GM18507 (cell line): ENCODE results near the gene HAT1.

Experiments
- DNase-seq: peaks from one replicate; pipeline ENCODE4 v3.0.0; 2011; ENCODE audit warnings: low read depth; ENCODE audit not compliant: insufficient read length; ENCODE audit errors: extremely low spot score
- FAIRE-seq: peaks from 2 replicates; lab custom pipeline; 2011; peaks lifted over from hg19 to GRCh38; lab: Jason Lieb, UNC

Gene HAT1

GRCh38 chr2:171910494-171910893 lies 11.8 kb upstream of the HAT1 start:
- no peak for FAIRE-seq
- no peak for DNase-seq

- DNase-seq (no peak), FAIRE-seq (no peak)
Measured at GRCh38 chr2:171913517-171913916, 8.7 kb upstream of the HAT1 start.

GRCh38 chr2:171919453-171919852 lies 2.8 kb upstream of the HAT1 start:
- DNase-seq (no peak), FAIRE-seq (no peak)

- no peak for FAIRE-seq
- DNase-seq, result no peak
Measured at GRCh38 chr2:171921970-171922229, 361 bp upstream of the HAT1 start.

- no peak for FAIRE-seq
- DNase-seq, result no peak
Measured at GRCh38 chr2:171923206-171923605, 945 bp downstream of the HAT1 start.

GRCh38 chr2:171924170-171924942 lies 2.1 kb downstream of the HAT1 start:
- DNase-seq, result no peak
- no peak for FAIRE-seq

- no peak for FAIRE-seq
Measured at GRCh38 chr2:171930385-171930784, 8.1 kb downstream of the HAT1 start.

GRCh38 chr2:171939058-171939742 lies 16.9 kb downstream of the HAT1 start:
- FAIRE-seq (no peak), DNase-seq (no peak)

More at GRCh38 chr2:171930385-171930784, 8.1 kb downstream of the HAT1 start:
- no peak for DNase-seq

GRCh38 chr2:171939743-171940071 lies 17.4 kb downstream of the HAT1 start:
- DNase-seq, result no peak

GRCh38 chr2:171941316-171941699 lies 19.0 kb downstream of the HAT1 start:
- no peak for DNase-seq
- no peak for FAIRE-seq

More at GRCh38 chr2:171939743-171940071, 17.4 kb downstream of the HAT1 start:
- FAIRE-seq, result no peak

- DNase-seq (no peak), FAIRE-seq (no peak)
Measured at GRCh38 chr2:171943869-171944268, 21.6 kb downstream of the HAT1 start.

GRCh38 chr2:171952276-171952675 lies 30.0 kb downstream of the HAT1 start:
- no peak for FAIRE-seq

GRCh38 chr2:171952748-171953147 lies 30.5 kb downstream of the HAT1 start:
- DNase-seq, result no peak
- FAIRE-seq, result no peak

More at GRCh38 chr2:171952276-171952675, 30.0 kb downstream of the HAT1 start:
- no peak for DNase-seq

GRCh38 chr2:171956135-171956825 lies 34.0 kb downstream of the HAT1 start:
- DNase-seq (no peak), FAIRE-seq (no peak)

- DNase-seq (no peak), FAIRE-seq (no peak)
Measured at GRCh38 chr2:171957061-171957460, 34.8 kb downstream of the HAT1 start.

- FAIRE-seq (no peak), DNase-seq (no peak)
Measured at GRCh38 chr2:171958475-171958874, 36.2 kb downstream of the HAT1 start.

- FAIRE-seq, result no peak
- DNase-seq, result no peak
Measured at GRCh38 chr2:171959998-171960397, 37.7 kb downstream of the HAT1 start.

GRCh38 chr2:171960570-171960969 lies 38.3 kb downstream of the HAT1 start:
- FAIRE-seq (no peak), DNase-seq (no peak)

- no peak for FAIRE-seq
Measured at GRCh38 chr2:171963198-171963597, 40.9 kb downstream of the HAT1 start.

GRCh38 chr2:171964308-171964707 lies 42.0 kb downstream of the HAT1 start:
- FAIRE-seq (no peak), DNase-seq (no peak)

More at GRCh38 chr2:171963198-171963597, 40.9 kb downstream of the HAT1 start:
- DNase-seq, result no peak

- FAIRE-seq, result no peak
- no peak for DNase-seq
Measured at GRCh38 chr2:171965238-171965637, 43.0 kb downstream of the HAT1 start.
